OCI-LY7 (cell line): ENCODE results near the gene FAM47E. TPM values are rescaled to one million over a fixed set of nuclear protein-coding genes. Genes with fewer than 3 reads are reported as not detected.

Experiments
- BruUV-seq: library from RNA; stranded (reverse); fragments of 400-500 nt; replicated peaks from 2 replicates; lab custom pipeline; 2021; lab: Mats Ljungman, UMichigan
- CTCF ChIA-PET: fragments of 300-600 bp; sonication (Branson Sonifier 250); formaldehyde crosslinking; loops from one replicate; lab custom pipeline; 2022; ENCODE audit warnings: antibody characterized with exemption; ENCODE audit not compliant: unreplicated experiment; lab: Charles Lee
- POLR2A ChIA-PET: fragments of 300-600 bp; sonication (Branson Sonifier 250); formaldehyde crosslinking; loops from one replicate; lab custom pipeline; 2022; ENCODE audit warnings: antibody characterized with exemption; lab: Charles Lee
- DNase-seq: peaks from one replicate; pipeline ENCODE4 v3.0.0-alpha.2; 2015; ENCODE audit warnings: low spot score
- H2AFZ ChIP-seq: fragments of 200-600 bp; sonication (generic), shearing (Covaris generic); 2 replicates; pipeline ENCODE4 v1.6.1; 2014; ENCODE audit warnings: mild to moderate bottlenecking, antibody characterized with exemption, low read length, moderate library complexity
- H3K27ac ChIP-seq: fragments of 200-600 bp; sonication (generic); 2 replicates; pipeline ENCODE4 v1.5.1; 2014; ENCODE audit warnings: mixed run types, low read depth, mild to moderate bottlenecking, moderate library complexity, low read length, inconsistent platforms; ENCODE audit not compliant: poor library complexity, severe bottlenecking
- H3K36me3 ChIP-seq: fragments of 200-600 bp; sonication (generic); 2 replicates; pipeline ENCODE4 v1.6.1; 2014; ENCODE audit warnings: mild to moderate bottlenecking, antibody characterized with exemption, low read length, moderate library complexity, mixed read lengths; ENCODE audit not compliant: insufficient read depth
- H3K4me1 ChIP-seq: fragments of 200-600 bp; sonication (generic); 2 replicates; pipeline ENCODE4 v1.5.1; 2014; ENCODE audit warnings: mild to moderate bottlenecking, low read length; ENCODE audit not compliant: insufficient read depth, poor library complexity, severe bottlenecking
- H3K4me2 ChIP-seq: fragments of 200-600 bp; sonication (generic); 2 replicates; pipeline ENCODE4 v1.6.1; 2014; ENCODE audit warnings: mild to moderate bottlenecking, low read length
- H3K4me3 ChIP-seq: fragments of 200-600 bp; sonication (generic); 2 replicates; pipeline ENCODE4 v1.5.1; 2014; ENCODE audit warnings: mild to moderate bottlenecking, low read depth, low read length; ENCODE audit not compliant: poor library complexity, severe bottlenecking
- H3K79me2 ChIP-seq: fragments of 200-600 bp; sonication (generic); 2 replicates; pipeline ENCODE4 v1.6.1; 2016; ENCODE audit warnings: low read depth, mild to moderate bottlenecking, low read length, moderate library complexity, mixed read lengths; ENCODE audit not compliant: insufficient read depth
- H3K9me2 ChIP-seq: fragments of 200-600 bp; sonication (generic); 2 replicates; pipeline ENCODE4 v1.6.1; 2016; ENCODE audit warnings: mild to moderate bottlenecking, low read length, mixed read lengths; ENCODE audit not compliant: insufficient read depth
- H3K9me3 ChIP-seq: fragments of 200-600 bp; sonication (generic); 2 replicates; pipeline ENCODE4 v1.6.1; 2014; ENCODE audit warnings: mild to moderate bottlenecking, mixed run types, low read length, mixed read lengths
- H4K20me1 ChIP-seq: fragments of 200-600 bp; sonication (generic); 2 replicates; pipeline ENCODE4 v1.6.1; 2014; ENCODE audit warnings: mild to moderate bottlenecking, antibody characterized with exemption, low read length, moderate library complexity, mixed read lengths; ENCODE audit not compliant: insufficient read depth
- CTCF ChIP-seq: fragments of 200-600 bp; sonication (generic); conservative IDR thresholded peaks from 2 replicates; pipeline ENCODE4 v1.5.1; 2014; ENCODE audit warnings: mild to moderate bottlenecking, antibody characterized with exemption, low read length, moderate library complexity, mixed read lengths
- EZH2phosphoT487 ChIP-seq: fragments of 200-600 bp; sonication (generic); IDR thresholded peaks from 2 replicates; pipeline ENCODE4 v1.6.1; 2018; ENCODE audit warnings: low read depth, borderline replicate concordance, mild to moderate bottlenecking, mixed run types, antibody characterized with exemption, low read length, moderate library complexity, mixed read lengths
- intact Hi-C: fragments of 100-400 bp; cut with micrococcal nuclease; formaldehyde crosslinking; loops from one replicate; pipeline ENCODE4 v1.10.0; 2022; ENCODE audit not compliant: unreplicated experiment
- total RNA-seq, 2 experiments: library from RNA; depleted of rRNA in 1 of 2; stranded (reverse); fragments of >200 nt in 1 of 2; shearing (Covaris generic) in 1 of 2; gene quantifications; 2 replicates each; pipeline ENCODE4 v1.2.3, GENCODE V29; 2014 to 2022

Gene FAM47E
- total RNA-seq, 2 experiments from 2014 or later = not detected

- ChIA-PET CTCF (no interaction called here), POLR2A (interaction anchor here (0.6 kb wide), 2 partner anchors 406 to 1108 kb away, joined by 3 to 5 read pairs; no protein-coding TSS in a partner anchor)
- no TSS peak for BruUV-seq
- H3K79me2 ChIP-seq = no peaks in the 10 kb centered on the region
- H3K36me3 ChIP-seq = no peaks in the 10 kb centered on the region
- H3K4me1 ChIP-seq = no peaks in the 10 kb centered on the region
- intact Hi-C loops = no loop called here
- no peaks in the 10 kb centered on the region for H3K9me3 ChIP-seq
- no peak for TF ChIP-seq EZH2phosphoT487
- no peak for TF ChIP-seq CTCF
- no peaks in the 10 kb centered on the region for H4K20me1 ChIP-seq
- no peak overlapping the region for H3K4me3 ChIP-seq
- no peak overlapping the region for H3K4me2 ChIP-seq
- H2AFZ ChIP-seq = no peak overlapping the region
- H3K27ac ChIP-seq = no peak overlapping the region
- H3K9me2 ChIP-seq = no peaks in the 10 kb centered on the region
- DNase-seq = no peak
Measured at GRCh38 chr4:76292730-76293129, 41.2 kb downstream of the FAM47E start.

- H3K36me3 ChIP-seq = no peaks in the 10 kb centered on the region
- intact Hi-C loops = no loop called here
- H3K27ac ChIP-seq = no peak overlapping the region
- no peak overlapping the region for H2AFZ ChIP-seq
- H3K4me3 ChIP-seq = no peak overlapping the region
- H3K4me2 ChIP-seq = no peak overlapping the region
- 0 out of 2 replicates have a peak, but pooled peaks cover 5% of the 10 kb centered on the region for H3K9me3 ChIP-seq
- no peak for TF ChIP-seq EZH2phosphoT487
- TF ChIP-seq CTCF = no peak
- no peaks in the 10 kb centered on the region for H3K4me1 ChIP-seq
- H3K79me2 ChIP-seq = no peaks in the 10 kb centered on the region
- POLR2A ChIA-PET = no interaction called here
- H4K20me1 ChIP-seq = no peaks in the 10 kb centered on the region
- no peak for DNase-seq
- no peaks in the 10 kb centered on the region for H3K9me2 ChIP-seq
- CTCF ChIA-PET = interaction anchor here (0.5 kb wide), 1 partner anchor 250 kb away, joined by 3 read pairs; no protein-coding TSS in a partner anchor
- no TSS peak for BruUV-seq
Measured at GRCh38 chr4:76293772-76294171, 42.3 kb downstream of the FAM47E start.

- TF ChIP-seq EZH2phosphoT487 (no peak), CTCF (no peak)
- CTCF ChIA-PET = no interaction called here
- BruUV-seq = no TSS peak
Measured at GRCh38 chr4:76296286-76296820, 44.8 kb downstream of the FAM47E start.

More at GRCh38 chr4:76296286-76296820, 44.8 kb downstream of the FAM47E start:
- Histone ChIP-seq H2AFZ (no peak overlapping the region), H3K79me2 (no peaks in the 10 kb centered on the region), H4K20me1 (no peaks in the 10 kb centered on the region), H3K27ac (no peak overlapping the region), H3K36me3 (no peaks in the 10 kb centered on the region), H3K4me3 (no peak overlapping the region), H3K4me2 (no peak overlapping the region), H3K9me3 (0 out of 2 replicates have a peak, but pooled peaks cover 5% of the 10 kb centered on the region), H3K4me1 (no peaks in the 10 kb centered on the region), H3K9me2 (no peaks in the 10 kb centered on the region)
- intact Hi-C loops = no loop called here
- POLR2A ChIA-PET = no interaction called here
- no peak for DNase-seq
